ENCODE results near the gene GPSM1.

- TF ChIP-seq EZH2 (IDR thresholded peaks at IDR 0.05) (no peak), CTCF (IDR thresholded peaks at IDR 0.05 in 2 of 3, conservative IDR thresholded peaks at IDR 0.05 in 1 of 3; ENCODE audit: borderline replicate concordance in 1 of 3, insufficient read depth in 1 of 3, low read depth in 2 of 3, low read length in 2 of 3) (no peak), POLR2A (IDR thresholded peaks at IDR 0.05; ENCODE audit: borderline replicate concordance, extremely low read depth, insufficient read depth, insufficient read length) (no peak), EZH2phosphoT487 (IDR thresholded peaks at IDR 0.05; ENCODE audit: borderline replicate concordance) (no peak), TCF7L2 (IDR thresholded peaks at IDR 0.05; ENCODE audit: borderline replicate concordance, extremely low read depth, insufficient read depth, insufficient read length) (no peak), REST (IDR thresholded peaks at IDR 0.05; ENCODE audit: low read depth) (no peak), POLR2AphosphoS5 (IDR thresholded peaks at IDR 0.05; ENCODE audit: low read depth, low read length) (no peak), ZNF274 (IDR thresholded peaks at IDR 0.05; ENCODE audit: low read depth, low read length) (no peak)
- TF ChIP-seq, protein P1, sequence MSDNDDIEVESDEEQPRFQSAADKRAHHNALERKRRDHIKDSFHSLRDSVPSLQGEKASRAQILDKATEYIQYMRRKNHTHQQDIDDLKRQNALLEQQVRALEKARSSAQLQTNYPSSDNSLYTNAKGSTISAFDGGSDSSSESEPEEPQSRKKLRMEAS (IDR thresholded peaks at IDR 0.05) = no peak
Observed at GRCh38 chr9:136329211-136329627, 1.9 kb downstream of the GPSM1 start.

All from HCT116 (cell line).